Activated CD8-positive, alpha-beta T cell treated with anti-CD3 and anti-CD28 coated beads, Interleukin-2, amount 10 ng/mL, durations not matched to agents 7 days and 5 days (primary cell): ENCODE data around the gene CAPSL. TPM values are rescaled to one million over a fixed set of nuclear protein-coding genes. Genes with fewer than 3 reads are reported as not detected.
"Not testable (repeated sequence)": the region's sequence is repeated elsewhere in the genome, so short reads cannot be mapped to it uniquely, and the experiment has no call there.

Source experiments
- ATAC-seq: fragments of 150-1000 bp; cut with Tn5 transposase; one replicate; pipeline ENCODE4 v1.10.0; 2021; ENCODE audit warnings: moderate library complexity
- CTCF ChIA-PET: fragments of 350-600 bp; sonication (Branson Sonifier 250); formaldehyde crosslinking; loops from one replicate; lab custom pipeline; 2021; ENCODE audit warnings: antibody characterized with exemption; lab: Charles Lee
- POLR2A ChIA-PET: fragments of 350-600 bp; sonication (Branson Sonifier 250); formaldehyde crosslinking; loops from one replicate; lab custom pipeline; 2021; ENCODE audit warnings: antibody characterized with exemption; lab: Charles Lee
- DNase-seq: peaks from one replicate; pipeline ENCODE4 v3.0.0-alpha.2; 2020
- H3K27ac Mint-ChIP-seq: one replicate; pipeline ENCODE4 v1.8.0; 2021; ENCODE audit warnings: mild to moderate bottlenecking, mixed read lengths
- H3K27me3 Mint-ChIP-seq: one replicate; pipeline ENCODE4 v1.8.0; 2021; ENCODE audit warnings: low read depth, mixed read lengths
- H3K36me3 Mint-ChIP-seq: one replicate; pipeline ENCODE4 v1.8.0; 2021; ENCODE audit warnings: low read depth, mixed read lengths
- H3K4me1 Mint-ChIP-seq: one replicate; pipeline ENCODE4 v1.8.0; 2021; ENCODE audit warnings: low read depth, mixed read lengths
- H3K4me3 Mint-ChIP-seq: one replicate; pipeline ENCODE4 v1.8.0; 2021; ENCODE audit warnings: mild to moderate bottlenecking, mixed read lengths
- H3K9me3 Mint-ChIP-seq: one replicate; pipeline ENCODE4 v1.8.0; 2022; ENCODE audit warnings: mixed read lengths; ENCODE audit not compliant: insufficient read depth
- total RNA-seq, 2 experiments: library from RNA; stranded (reverse); gene quantifications; one replicate each; pipeline ENCODE4 v1.2.3, GENCODE V29; 2021

CAPSL gene
- total RNA-seq, 2 experiments from 2014 or later, result not detected

DNA sequence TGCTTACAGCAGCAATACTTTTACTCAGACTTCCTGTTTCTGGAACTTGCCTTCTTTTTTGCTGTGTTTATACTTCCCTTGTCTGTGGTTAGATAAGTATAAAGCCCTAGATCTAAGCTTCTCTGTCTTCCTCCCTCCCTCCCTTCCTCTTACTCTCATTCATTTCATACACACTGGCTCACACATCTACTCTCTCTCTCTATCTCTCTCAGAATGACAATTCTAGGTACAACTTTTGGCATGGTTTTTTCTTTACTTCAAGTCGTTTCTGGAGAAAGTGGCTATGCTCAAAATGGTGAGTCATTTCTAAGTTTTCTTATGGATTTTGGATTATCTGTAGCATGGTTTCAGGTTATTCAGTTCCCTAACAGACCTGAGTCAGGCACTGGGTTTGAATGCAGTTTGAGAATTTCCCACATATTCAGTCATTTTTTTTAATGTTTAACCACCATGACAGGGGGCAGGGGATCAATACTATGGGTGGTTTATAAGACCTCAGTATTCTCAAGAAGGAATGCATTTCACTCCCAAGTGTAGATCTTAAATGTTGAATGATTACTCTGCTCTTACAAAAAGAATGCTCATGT lies 81.6 kb downstream of the CAPSL start, which contains the start of gene IL7R:
IL7R (plus strand) TSS at position 127 of the 587 bp plus-strand sequence; CDS start at position 214, 87 bp downstream.
- DNase-seq (no peak), ATAC-seq (peak; percentile 66)
- POLR2A ChIA-PET, result interaction anchor here (0.8 to 4.1 kb wide), 19 partner anchors 13 to 239 kb away, joined by 3 to 30 read pairs (median 5); partner anchors contain the start of gene SPEF2
- Mint-ChIP-seq H3K4me1 (peaks cover 86% of the 10 kb centered on the region), H3K27me3 (no peaks in the 10 kb centered on the region), H3K9me3 (no peaks in the 10 kb centered on the region), H3K36me3 (peaks cover 39% of the 10 kb centered on the region), H3K4me3 (peak within 1 kb of the TSS; percentile 85), H3K27ac (peak within 1 kb of the TSS; percentile 94)
- CTCF ChIA-PET, result interaction anchor here (0.7 to 5.6 kb wide), 12 partner anchors 23 to 78 kb away, joined by 3 to 62 read pairs (median 4); no protein-coding TSS in a partner anchor

DNA sequence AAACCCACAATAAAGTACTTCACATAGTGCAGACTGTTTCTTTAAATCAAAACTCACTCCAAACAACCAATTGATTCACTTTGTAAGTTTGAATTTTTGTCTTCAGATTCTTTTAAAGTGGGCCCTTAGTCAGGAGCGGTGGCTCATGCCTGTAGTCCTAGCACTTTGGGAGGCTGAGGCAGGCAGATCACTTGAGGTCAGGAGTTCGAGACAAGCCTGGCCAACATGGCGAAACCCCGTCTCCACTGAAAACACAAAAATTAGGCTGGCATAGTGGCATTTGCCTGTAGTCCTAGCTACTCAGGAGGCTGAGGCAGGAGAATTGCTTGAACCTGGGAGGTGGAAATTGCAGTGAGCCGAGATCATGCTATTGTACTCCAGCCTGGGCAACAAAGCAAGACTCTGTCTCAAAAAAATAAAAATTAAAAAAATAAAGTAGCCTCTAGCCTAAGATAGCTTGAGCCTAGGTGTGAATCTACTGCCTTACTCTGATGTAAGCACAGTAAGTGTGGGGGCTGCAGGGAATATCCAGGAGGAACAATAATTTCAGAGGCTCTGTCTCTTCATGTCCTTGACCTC lies 82.1 kb downstream of the CAPSL start:
- Mint-ChIP-seq H3K4me3 (peak overlapping the region; percentile 85), H3K36me3 (peaks cover 34% of the 10 kb centered on the region), H3K27ac (peak overlapping the region; percentile 83), H3K4me1 (peaks cover 86% of the 10 kb centered on the region)
- H3K27me3 Mint-ChIP-seq, ATAC-seq, DNase-seq, H3K9me3 Mint-ChIP-seq: not testable (repeated sequence)
- ChIA-PET CTCF (interaction anchor here (0.7 to 5.6 kb wide), 13 partner anchors 22 to 205 kb away, joined by 3 to 62 read pairs (median 4); no protein-coding TSS in a partner anchor), POLR2A (interaction anchor here (0.5 to 4.1 kb wide), 20 partner anchors 8 to 239 kb away, joined by 3 to 30 read pairs (median 4); partner anchors contain the start of gene SPEF2)

GRCh38 chr5:35855187-35855586 lies 83.2 kb downstream of the CAPSL start:
- no peaks in the 10 kb centered on the region for H3K9me3 Mint-ChIP-seq
- H3K4me3 Mint-ChIP-seq, result no peak overlapping the region
- CTCF ChIA-PET, result interaction anchor here (1.0 to 5.7 kb wide), 17 partner anchors 8 to 199 kb away, joined by 3 to 62 read pairs (median 8); no protein-coding TSS in a partner anchor
- POLR2A ChIA-PET, result interaction anchor here (1.3 to 4.9 kb wide), 8 partner anchors 17 to 203 kb away, joined by 3 to 54 read pairs (median 13); no protein-coding TSS in a partner anchor
- peak overlapping the region; percentile 94 for H3K27ac Mint-ChIP-seq
- DNase-seq, result no peak
- no peak for ATAC-seq
- H3K27me3 Mint-ChIP-seq, result no peaks in the 10 kb centered on the region
- peaks cover 23% of the 10 kb centered on the region for H3K36me3 Mint-ChIP-seq
- peaks cover 86% of the 10 kb centered on the region for H3K4me1 Mint-ChIP-seq

Other genes with a start within 250 kb of the CAPSL start
- 10 to 100 TPM; 45.4 to 48.4 TPM for gene IL7R, start 81.7 kb downstream of the CAPSL start, total RNA-seq
- gene UGT3A1, start 52.8 kb upstream of the CAPSL start, total RNA-seq, result not detected
- not detected for gene UGT3A2, start 128.3 kb upstream of the CAPSL start, total RNA-seq
- gene LMBRD2, start 213.3 kb upstream of the CAPSL start, total RNA-seq, result 10 to 100 TPM; 11.5 to 11.8 TPM
- gene SKP2, start 213.5 kb upstream of the CAPSL start, total RNA-seq, result 10 to 100 TPM; 54.6 to 61.4 TPM